C4-2B (cell line): ENCODE results near the gene FLYWCH1.

Experiments used
- CTCF ChIP-seq: fragments of 450-650 bp; conservative IDR thresholded peaks from 2 replicates; pipeline ENCODE4 v1.5.1; 2017; ENCODE audit warnings: mild to moderate bottlenecking
- ZFX ChIP-seq: fragments of 450-650 bp; IDR thresholded peaks from 2 replicates; pipeline ENCODE4 v1.6.1; 2017

- TF ChIP-seq CTCF (no peak), ZFX (no peak)
These were observed 15.9 kb upstream of the FLYWCH1 start for GRCh38 chr16:2895813-2896212.
